Measurements from ENCODE around the gene INPP1.
"Not testable (repeated sequence)": the region's sequence is repeated elsewhere in the genome, so short reads cannot be mapped to it uniquely, and the experiment has no call there.

INPP1 gene

GRCh38 chr2:190319555-190320498 lies 23.6 kb upstream of the INPP1 start, which contains the start of gene HIBCH:
HIBCH (minus strand) TSS chr2:190319826; CDS start chr2:190319750, 76 bp downstream.
- Mint-ChIP-seq H3K9me3 (no peaks in the 10 kb centered on the region), H3K4me3 (peak within 1 kb of the TSS; percentile 98), H3K36me3 (ENCODE audit: low read depth) (peaks cover 1% of the 10 kb centered on the region)

GRCh38 chr2:190320696-190321095 lies 22.7 kb upstream of the INPP1 start:
- peak; percentile 62 for DNase-seq (ENCODE audit: low spot score)
- H3K36me3 Mint-ChIP-seq (ENCODE audit: low read depth) = peaks cover 1% of the 10 kb centered on the region
- H3K4me1 Mint-ChIP-seq (ENCODE audit: low read depth) = peaks cover 34% of the 10 kb centered on the region
- peaks cover 2% of the 10 kb centered on the region for H3K27me3 Mint-ChIP-seq (ENCODE audit: low read depth)
- H3K27ac Mint-ChIP-seq = peak overlapping the region; percentile 96
- peak overlapping the region; percentile 98 for H3K4me3 Mint-ChIP-seq
- H3K9me3 Mint-ChIP-seq = no peaks in the 10 kb centered on the region

More at GRCh38 chr2:190319555-190320498, 23.6 kb upstream of the INPP1 start, which contains the start of gene HIBCH:
- DNase-seq (ENCODE audit: low spot score) = peak; percentile 91
- Mint-ChIP-seq H3K4me1 (ENCODE audit: low read depth) (peaks cover 39% of the 10 kb centered on the region), H3K27ac (peak within 1 kb of the TSS; percentile 96), H3K27me3 (ENCODE audit: low read depth) (no peaks in the 10 kb centered on the region)

GRCh38 chr2:190323406-190323805 lies 20.0 kb upstream of the INPP1 start:
- Mint-ChIP-seq H3K4me3 (no peak overlapping the region), H3K27ac (no peak overlapping the region), H3K27me3 (ENCODE audit: low read depth) (peaks cover 5% of the 10 kb centered on the region), H3K4me1 (ENCODE audit: low read depth) (peaks cover 18% of the 10 kb centered on the region), H3K36me3 (ENCODE audit: low read depth) (peaks cover 1% of the 10 kb centered on the region), H3K9me3 (no peaks in the 10 kb centered on the region)
- DNase-seq (ENCODE audit: low spot score) = no peak

GRCh38 chr2:190325588-190325987 lies 17.8 kb upstream of the INPP1 start:
- no peak for DNase-seq (ENCODE audit: low spot score)
- peaks cover 4% of the 10 kb centered on the region for H3K4me1 Mint-ChIP-seq (ENCODE audit: low read depth)
- H3K36me3 Mint-ChIP-seq (ENCODE audit: low read depth) = no peaks in the 10 kb centered on the region
- no peak overlapping the region for H3K4me3 Mint-ChIP-seq
- peaks cover 19% of the 10 kb centered on the region for H3K27me3 Mint-ChIP-seq (ENCODE audit: low read depth)
- H3K27ac Mint-ChIP-seq = no peak overlapping the region
- H3K9me3 Mint-ChIP-seq = no peaks in the 10 kb centered on the region

- Mint-ChIP-seq H3K27ac (no peak overlapping the region), H3K4me1 (ENCODE audit: low read depth) (peaks cover 1% of the 10 kb centered on the region), H3K9me3 (no peaks in the 10 kb centered on the region), H3K27me3 (ENCODE audit: low read depth) (peaks cover 28% of the 10 kb centered on the region), H3K36me3 (ENCODE audit: low read depth) (no peaks in the 10 kb centered on the region), H3K4me3 (no peak overlapping the region)
- no peak for DNase-seq (ENCODE audit: low spot score)
Measured at GRCh38 chr2:190327867-190328572, 15.4 kb upstream of the INPP1 start.

- H3K27me3 Mint-ChIP-seq (ENCODE audit: low read depth) = peaks cover 33% of the 10 kb centered on the region
- H3K36me3 Mint-ChIP-seq (ENCODE audit: low read depth) = no peaks in the 10 kb centered on the region
- H3K4me1 Mint-ChIP-seq (ENCODE audit: low read depth) = no peaks in the 10 kb centered on the region
- no peaks in the 10 kb centered on the region for H3K9me3 Mint-ChIP-seq
- no peak overlapping the region for H3K27ac Mint-ChIP-seq
- no peak for DNase-seq (ENCODE audit: low spot score)
- no peak overlapping the region for H3K4me3 Mint-ChIP-seq
Measured at GRCh38 chr2:190328573-190329147, 14.7 kb upstream of the INPP1 start.

GRCh38 chr2:190333395-190333794 lies 10.0 kb upstream of the INPP1 start:
- H3K27me3 Mint-ChIP-seq (ENCODE audit: low read depth) = peaks cover 35% of the 10 kb centered on the region
- no peaks in the 10 kb centered on the region for H3K4me1 Mint-ChIP-seq (ENCODE audit: low read depth)
- DNase-seq (ENCODE audit: low spot score) = no peak
- H3K36me3 Mint-ChIP-seq (ENCODE audit: low read depth) = no peaks in the 10 kb centered on the region
- no peak overlapping the region for H3K27ac Mint-ChIP-seq
- no peaks in the 10 kb centered on the region for H3K9me3 Mint-ChIP-seq
- no peak overlapping the region for H3K4me3 Mint-ChIP-seq

GRCh38 chr2:190333928-190334327 lies 9.5 kb upstream of the INPP1 start:
- H3K9me3 Mint-ChIP-seq = no peaks in the 10 kb centered on the region
- H3K4me1 Mint-ChIP-seq (ENCODE audit: low read depth) = no peaks in the 10 kb centered on the region
- no peaks in the 10 kb centered on the region for H3K36me3 Mint-ChIP-seq (ENCODE audit: low read depth)
- DNase-seq (ENCODE audit: low spot score) = no peak
- H3K27ac Mint-ChIP-seq = no peak overlapping the region
- H3K4me3 Mint-ChIP-seq = no peak overlapping the region
- peaks cover 35% of the 10 kb centered on the region for H3K27me3 Mint-ChIP-seq (ENCODE audit: low read depth)

GRCh38 chr2:190334479-190335224 lies 8.7 kb upstream of the INPP1 start:
- H3K36me3 Mint-ChIP-seq (ENCODE audit: low read depth) = no peaks in the 10 kb centered on the region
- H3K27ac Mint-ChIP-seq = no peak overlapping the region
- H3K9me3 Mint-ChIP-seq = no peaks in the 10 kb centered on the region
- peaks cover 36% of the 10 kb centered on the region for H3K27me3 Mint-ChIP-seq (ENCODE audit: low read depth)
- H3K4me1 Mint-ChIP-seq (ENCODE audit: low read depth) = no peaks in the 10 kb centered on the region
- DNase-seq (ENCODE audit: low spot score) = no peak
- no peak overlapping the region for H3K4me3 Mint-ChIP-seq

- no peaks in the 10 kb centered on the region for H3K36me3 Mint-ChIP-seq (ENCODE audit: low read depth)
- peaks cover 31% of the 10 kb centered on the region for H3K27me3 Mint-ChIP-seq (ENCODE audit: low read depth)
- H3K27ac Mint-ChIP-seq = no peak overlapping the region
- no peak overlapping the region for H3K4me3 Mint-ChIP-seq
- H3K4me1 Mint-ChIP-seq (ENCODE audit: low read depth) = no peaks in the 10 kb centered on the region
- DNase-seq (ENCODE audit: low spot score) = no peak
- no peaks in the 10 kb centered on the region for H3K9me3 Mint-ChIP-seq
Measured at GRCh38 chr2:190335225-190335559, 8.2 kb upstream of the INPP1 start.

GRCh38 chr2:190335584-190335983 lies 7.8 kb upstream of the INPP1 start:
- H3K4me1 Mint-ChIP-seq (ENCODE audit: low read depth); H3K9me3 Mint-ChIP-seq; H3K27ac Mint-ChIP-seq; H3K36me3 Mint-ChIP-seq (ENCODE audit: low read depth); H3K4me3 Mint-ChIP-seq; DNase-seq (ENCODE audit: low spot score): not testable (repeated sequence)
- H3K27me3 Mint-ChIP-seq (ENCODE audit: low read depth) = peaks cover 27% of the 10 kb centered on the region

- no peaks in the 10 kb centered on the region for H3K36me3 Mint-ChIP-seq (ENCODE audit: low read depth)
- peaks cover 1% of the 10 kb centered on the region for H3K4me1 Mint-ChIP-seq (ENCODE audit: low read depth)
- no peak overlapping the region for H3K4me3 Mint-ChIP-seq
- H3K9me3 Mint-ChIP-seq = no peaks in the 10 kb centered on the region
- H3K27ac Mint-ChIP-seq = no peak overlapping the region
- peaks cover 23% of the 10 kb centered on the region for H3K27me3 Mint-ChIP-seq (ENCODE audit: low read depth)
- DNase-seq (ENCODE audit: low spot score) = no peak
Measured at GRCh38 chr2:190336420-190336819, 7.0 kb upstream of the INPP1 start.

GRCh38 chr2:190338453-190338852 lies 4.9 kb upstream of the INPP1 start:
- no peak for DNase-seq (ENCODE audit: low spot score)
- no peak overlapping the region for H3K27ac Mint-ChIP-seq
- H3K36me3 Mint-ChIP-seq (ENCODE audit: low read depth) = no peaks in the 10 kb centered on the region
- no peaks in the 10 kb centered on the region for H3K9me3 Mint-ChIP-seq
- H3K4me3 Mint-ChIP-seq = no peak overlapping the region
- peaks cover 24% of the 10 kb centered on the region for H3K27me3 Mint-ChIP-seq (ENCODE audit: low read depth)
- peaks cover 11% of the 10 kb centered on the region for H3K4me1 Mint-ChIP-seq (ENCODE audit: low read depth)

Measured in T-helper 2 cell treated with Interferon-gamma antibody and Interleukin-4, amounts not matched to agents 5 μg/mL and 100 μg/mL, for 36 hours (primary cell).